ENCODE results near the gene MFAP5.

DNA sequence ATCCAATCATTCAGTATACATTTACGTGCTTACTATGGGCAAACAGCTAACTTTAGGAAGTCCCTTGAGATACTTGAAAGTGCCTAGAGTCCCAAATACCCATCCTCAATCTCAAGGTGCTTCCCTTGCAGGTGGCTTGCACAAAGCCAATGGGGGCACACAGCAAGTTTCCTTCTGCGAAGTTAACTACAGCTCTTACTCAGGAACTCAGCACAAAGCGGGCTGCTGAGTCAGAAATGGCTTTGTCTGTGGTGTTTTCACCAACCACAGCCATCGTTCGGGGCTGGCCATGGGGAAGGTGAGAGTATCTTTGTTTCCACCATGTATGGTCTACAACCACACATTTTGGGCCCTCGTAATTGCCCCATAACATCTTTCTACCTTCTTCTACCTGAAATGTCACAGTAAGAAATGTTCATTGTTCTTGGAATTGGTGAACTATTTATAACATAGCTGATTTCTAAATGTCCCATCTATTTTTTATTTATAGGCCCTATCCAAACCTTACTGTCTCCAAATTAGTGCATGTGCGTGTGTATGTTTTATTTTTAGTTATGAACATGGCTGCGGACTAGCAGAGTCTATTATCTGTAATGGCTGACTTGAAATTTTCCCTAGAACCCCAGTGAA lies 13.9 kb downstream of the MFAP5 start:
- TF ChIP-seq, protein P1, sequence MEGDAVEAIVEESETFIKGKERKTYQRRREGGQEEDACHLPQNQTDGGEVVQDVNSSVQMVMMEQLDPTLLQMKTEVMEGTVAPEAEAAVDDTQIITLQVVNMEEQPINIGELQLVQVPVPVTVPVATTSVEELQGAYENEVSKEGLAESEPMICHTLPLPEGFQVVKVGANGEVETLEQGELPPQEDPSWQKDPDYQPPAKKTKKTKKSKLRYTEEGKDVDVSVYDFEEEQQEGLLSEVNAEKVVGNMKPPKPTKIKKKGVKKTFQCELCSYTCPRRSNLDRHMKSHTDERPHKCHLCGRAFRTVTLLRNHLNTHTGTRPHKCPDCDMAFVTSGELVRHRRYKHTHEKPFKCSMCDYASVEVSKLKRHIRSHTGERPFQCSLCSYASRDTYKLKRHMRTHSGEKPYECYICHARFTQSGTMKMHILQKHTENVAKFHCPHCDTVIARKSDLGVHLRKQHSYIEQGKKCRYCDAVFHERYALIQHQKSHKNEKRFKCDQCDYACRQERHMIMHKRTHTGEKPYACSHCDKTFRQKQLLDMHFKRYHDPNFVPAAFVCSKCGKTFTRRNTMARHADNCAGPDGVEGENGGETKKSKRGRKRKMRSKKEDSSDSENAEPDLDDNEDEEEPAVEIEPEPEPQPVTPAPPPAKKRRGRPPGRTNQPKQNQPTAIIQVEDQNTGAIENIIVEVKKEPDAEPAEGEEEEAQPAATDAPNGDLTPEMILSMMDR (IDR thresholded peaks at IDR 0.05; ENCODE audit: insufficient read depth, low read depth, low read length) = no peak
- no peak for TF ChIP-seq EZH2 (IDR thresholded peaks at IDR 0.05; ENCODE audit: insufficient read depth, low read length)
